Measurements from ENCODE around the gene RTN3.
"Not testable (repeated sequence)": the region's sequence is repeated elsewhere in the genome, so short reads cannot be mapped to it uniquely, and the experiment has no call there.

RTN3 gene, protein sequence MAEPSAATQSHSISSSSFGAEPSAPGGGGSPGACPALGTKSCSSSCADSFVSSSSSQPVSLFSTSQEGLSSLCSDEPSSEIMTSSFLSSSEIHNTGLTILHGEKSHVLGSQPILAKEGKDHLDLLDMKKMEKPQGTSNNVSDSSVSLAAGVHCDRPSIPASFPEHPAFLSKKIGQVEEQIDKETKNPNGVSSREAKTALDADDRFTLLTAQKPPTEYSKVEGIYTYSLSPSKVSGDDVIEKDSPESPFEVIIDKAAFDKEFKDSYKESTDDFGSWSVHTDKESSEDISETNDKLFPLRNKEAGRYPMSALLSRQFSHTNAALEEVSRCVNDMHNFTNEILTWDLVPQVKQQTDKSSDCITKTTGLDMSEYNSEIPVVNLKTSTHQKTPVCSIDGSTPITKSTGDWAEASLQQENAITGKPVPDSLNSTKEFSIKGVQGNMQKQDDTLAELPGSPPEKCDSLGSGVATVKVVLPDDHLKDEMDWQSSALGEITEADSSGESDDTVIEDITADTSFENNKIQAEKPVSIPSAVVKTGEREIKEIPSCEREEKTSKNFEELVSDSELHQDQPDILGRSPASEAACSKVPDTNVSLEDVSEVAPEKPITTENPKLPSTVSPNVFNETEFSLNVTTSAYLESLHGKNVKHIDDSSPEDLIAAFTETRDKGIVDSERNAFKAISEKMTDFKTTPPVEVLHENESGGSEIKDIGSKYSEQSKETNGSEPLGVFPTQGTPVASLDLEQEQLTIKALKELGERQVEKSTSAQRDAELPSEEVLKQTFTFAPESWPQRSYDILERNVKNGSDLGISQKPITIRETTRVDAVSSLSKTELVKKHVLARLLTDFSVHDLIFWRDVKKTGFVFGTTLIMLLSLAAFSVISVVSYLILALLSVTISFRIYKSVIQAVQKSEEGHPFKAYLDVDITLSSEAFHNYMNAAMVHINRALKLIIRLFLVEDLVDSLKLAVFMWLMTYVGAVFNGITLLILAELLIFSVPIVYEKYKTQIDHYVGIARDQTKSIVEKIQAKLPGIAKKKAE

DNA sequence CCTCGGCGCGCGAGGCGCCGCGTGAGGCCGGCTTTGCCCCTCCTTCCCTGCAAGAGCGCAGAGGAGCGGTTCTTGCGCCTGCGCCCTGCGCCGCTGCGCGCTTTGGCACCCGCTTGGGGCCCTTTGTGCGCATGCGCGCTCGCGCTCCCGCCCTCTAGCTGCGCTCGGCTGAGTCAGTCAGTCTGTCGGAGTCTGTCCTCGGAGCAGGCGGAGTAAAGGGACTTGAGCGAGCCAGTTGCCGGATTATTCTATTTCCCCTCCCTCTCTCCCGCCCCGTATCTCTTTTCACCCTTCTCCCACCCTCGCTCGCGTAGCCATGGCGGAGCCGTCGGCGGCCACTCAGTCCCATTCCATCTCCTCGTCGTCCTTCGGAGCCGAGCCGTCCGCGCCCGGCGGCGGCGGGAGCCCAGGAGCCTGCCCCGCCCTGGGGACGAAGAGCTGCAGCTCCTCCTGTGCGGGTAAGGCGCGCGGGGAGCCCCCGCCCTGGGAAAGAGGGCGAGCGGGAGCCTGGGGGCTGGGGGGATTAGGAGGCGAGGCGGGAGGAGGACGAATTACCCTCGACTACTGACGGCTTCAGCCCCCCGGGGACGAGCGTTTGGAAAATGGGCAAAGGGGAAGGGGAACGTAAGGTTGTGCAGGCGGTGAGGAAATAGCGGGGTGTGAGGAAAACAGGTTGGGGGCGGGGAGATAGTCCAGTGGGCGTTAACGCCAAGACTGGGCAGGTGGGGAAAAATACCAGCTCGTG is at the start of gene RTN3:
TSS of gene RTN3 (plus strand) at position 180 of the 745 bp plus-strand sequence. CDS start at position 317, 137 bp downstream.
- in situ Hi-C loops (cut with MboI; ENCODE audit: low sequenced_read_pairs): no loop called here

DNA sequence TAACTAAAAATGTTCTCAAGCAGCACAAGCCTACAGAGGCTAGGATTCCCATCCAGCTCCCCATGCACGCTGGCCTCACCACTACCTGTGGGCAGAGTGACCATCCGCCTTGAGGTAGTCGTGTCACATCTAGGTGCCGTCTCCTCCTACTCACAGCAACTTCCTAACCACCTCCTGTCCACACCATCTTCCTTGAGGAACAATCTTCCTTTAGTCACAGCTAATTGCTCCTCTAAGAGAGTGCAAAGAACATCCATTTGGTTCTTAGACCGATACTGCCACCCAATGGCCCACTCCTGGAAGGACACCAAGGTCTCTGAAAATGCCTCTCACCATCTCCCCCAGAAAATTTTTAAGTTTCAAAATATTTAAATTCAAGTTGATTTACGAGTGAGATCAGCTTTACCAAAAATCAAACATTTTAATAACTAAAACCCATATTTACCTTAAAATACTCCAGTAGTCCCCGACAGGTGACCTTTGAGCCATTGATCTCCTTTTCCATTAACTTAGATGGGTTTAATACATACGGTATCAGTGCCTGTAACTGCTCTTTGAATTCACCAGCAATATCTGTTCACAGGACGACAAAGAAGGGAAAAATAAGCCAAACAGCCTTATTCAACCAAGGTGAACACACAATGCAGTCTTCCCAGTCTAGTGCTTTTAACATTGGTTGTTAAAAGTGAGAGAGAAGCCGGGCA is 45.4 kb upstream of the RTN3 start:
- in situ Hi-C loops (cut with MboI; ENCODE audit: low sequenced_read_pairs): no loop called here

DNA sequence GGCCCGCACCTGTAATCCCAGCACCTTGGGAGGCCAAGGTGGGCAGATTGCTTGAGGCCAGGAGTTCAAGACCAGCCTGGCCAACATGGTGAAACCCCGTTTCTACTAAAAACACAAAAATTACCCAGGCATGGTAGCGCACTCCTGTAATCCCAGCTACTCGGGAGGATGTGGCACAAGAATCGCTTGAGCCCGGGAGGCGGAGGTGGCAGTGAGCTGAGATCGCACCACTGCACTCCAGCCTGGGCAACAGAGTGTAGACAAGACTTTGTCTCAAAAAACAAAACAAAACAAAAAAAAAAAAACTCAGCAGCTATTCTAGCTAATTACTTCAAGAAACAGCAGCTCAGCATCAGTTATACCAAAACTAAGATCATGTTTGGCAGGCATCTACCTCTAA is 42.9 kb upstream of the RTN3 start:
- in situ Hi-C loops (cut with MboI; ENCODE audit: low sequenced_read_pairs): not testable (repeated sequence)

DNA sequence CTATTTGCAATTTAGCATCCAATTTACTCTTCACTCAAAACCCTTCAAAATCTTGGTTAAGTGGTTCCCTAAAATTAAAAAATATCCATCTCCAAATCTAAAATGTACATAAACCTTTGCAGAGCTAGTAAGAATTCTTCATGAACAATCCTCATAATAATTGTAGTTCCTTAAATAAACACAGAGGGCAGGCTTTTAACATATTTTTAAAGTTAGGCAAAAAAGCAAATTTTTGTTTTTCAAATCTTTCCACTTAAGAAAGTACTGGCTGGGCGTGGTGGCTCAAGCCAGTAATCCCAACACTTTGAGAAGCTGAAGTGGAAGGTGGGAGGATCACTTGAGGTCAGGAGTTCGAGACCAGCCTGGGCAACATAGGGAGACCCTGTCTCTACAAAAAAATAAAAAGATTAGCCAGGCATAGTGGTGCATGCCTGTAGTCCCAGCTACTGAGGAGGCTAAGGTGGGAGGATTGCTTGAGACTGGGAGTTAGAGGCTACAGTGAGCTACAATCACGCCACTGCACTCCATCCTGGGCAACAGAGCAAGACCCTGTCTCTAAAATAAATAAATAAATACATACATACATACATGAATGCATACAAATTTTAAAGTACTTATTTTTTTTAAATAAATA is 42.0 kb upstream of the RTN3 start:
- in situ Hi-C loops (cut with MboI; ENCODE audit: low sequenced_read_pairs): no loop called here

DNA sequence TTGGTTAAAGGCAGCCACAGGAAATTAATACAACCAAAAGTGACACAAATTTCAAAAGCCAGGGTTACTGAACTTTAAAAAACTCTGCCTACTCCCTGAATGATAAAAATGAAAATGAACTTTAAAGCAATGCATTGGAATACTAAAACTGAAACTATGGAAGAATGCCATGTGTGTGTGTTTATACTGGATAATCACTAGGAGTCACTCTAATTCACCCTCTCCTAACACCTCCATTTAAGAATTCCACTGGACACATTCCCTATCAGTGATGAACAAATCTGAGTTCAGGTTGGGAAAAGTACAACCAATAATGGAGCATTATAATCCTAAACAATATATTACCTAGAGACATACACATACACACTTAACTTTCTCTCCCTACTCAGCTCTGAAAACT is 39.6 kb upstream of the RTN3 start:
- in situ Hi-C loops (cut with MboI; ENCODE audit: low sequenced_read_pairs): no loop called here

DNA sequence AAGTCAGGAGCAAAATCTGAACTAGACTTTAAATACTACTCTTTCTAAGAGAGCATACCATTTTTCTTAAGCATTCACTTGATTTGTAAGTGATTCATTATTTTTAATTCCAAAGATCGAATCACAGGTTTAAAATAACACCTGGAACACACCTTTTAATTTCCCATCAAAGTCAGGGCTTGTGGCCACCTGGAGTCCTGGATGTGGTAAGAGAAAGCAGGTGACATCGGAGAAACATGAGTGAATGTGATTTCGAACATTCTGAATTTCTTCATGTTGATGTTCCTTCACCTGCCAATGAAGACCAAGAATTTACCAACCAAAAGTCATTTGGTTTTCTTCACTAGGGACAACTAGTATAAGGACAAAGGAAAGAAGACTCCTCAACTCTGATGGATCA is 38.1 kb upstream of the RTN3 start:
- in situ Hi-C loops (cut with MboI; ENCODE audit: low sequenced_read_pairs): no loop called here

DNA sequence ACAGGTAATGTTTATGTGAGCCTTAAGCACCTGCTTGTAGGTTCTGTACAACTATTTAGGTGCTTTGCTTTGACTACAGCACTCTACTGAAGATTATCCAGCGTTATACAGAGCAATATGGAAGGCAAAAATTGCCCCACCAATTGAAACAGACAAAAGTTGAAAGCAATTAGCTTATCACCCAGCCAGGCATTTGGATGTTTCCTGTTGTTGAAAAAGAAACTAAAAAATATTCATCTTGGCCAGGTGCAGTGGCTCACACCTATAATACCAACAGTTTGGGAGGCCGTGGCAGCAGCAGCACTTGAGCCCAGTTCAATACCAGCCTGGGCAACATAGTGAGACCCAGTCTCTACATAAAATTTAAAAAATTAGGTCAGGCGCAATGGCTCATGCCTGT is 28.6 kb upstream of the RTN3 start:
- in situ Hi-C loops (cut with MboI; ENCODE audit: low sequenced_read_pairs): no loop called here

DNA sequence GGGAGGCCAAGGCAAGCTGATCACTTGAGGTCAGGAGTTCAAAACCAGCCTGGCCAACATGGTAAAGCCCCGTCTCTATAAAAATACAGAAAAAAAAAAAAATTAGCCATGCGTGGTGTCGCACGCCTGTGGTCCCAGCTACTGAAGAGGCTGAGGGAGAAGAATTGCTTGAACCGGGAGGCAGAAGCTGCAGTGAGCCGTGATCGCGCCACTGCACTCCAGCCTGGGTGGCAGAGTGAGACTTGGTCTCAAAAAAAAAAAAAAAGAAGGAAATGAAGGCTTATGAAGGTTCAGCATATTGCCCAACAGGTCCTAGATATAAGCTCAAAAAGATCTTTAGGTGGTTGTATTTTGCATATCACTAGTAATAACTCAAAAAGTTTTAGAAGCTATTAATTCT is 20.3 kb upstream of the RTN3 start:
- in situ Hi-C loops (cut with MboI; ENCODE audit: low sequenced_read_pairs): no loop called here

DNA sequence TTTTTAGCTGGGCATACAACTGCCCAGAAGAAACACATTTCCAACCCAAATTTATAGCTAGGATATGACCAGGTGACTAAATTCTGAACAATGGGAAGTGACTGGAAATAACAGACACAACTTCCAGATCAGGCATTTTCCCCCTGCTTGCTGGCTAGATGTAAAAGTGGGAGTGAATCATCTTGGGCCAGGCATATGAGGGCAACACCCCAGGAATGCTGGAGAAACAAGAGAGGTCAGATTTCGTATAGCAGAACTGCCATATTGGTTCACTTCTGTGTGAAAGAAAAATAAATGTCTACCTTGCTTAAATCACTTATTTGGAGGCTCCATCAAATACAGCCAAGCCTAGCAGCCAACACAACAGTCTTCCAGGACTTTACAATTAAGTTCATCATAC is 17.5 kb upstream of the RTN3 start:
- in situ Hi-C loops (cut with MboI; ENCODE audit: low sequenced_read_pairs): no loop called here

DNA sequence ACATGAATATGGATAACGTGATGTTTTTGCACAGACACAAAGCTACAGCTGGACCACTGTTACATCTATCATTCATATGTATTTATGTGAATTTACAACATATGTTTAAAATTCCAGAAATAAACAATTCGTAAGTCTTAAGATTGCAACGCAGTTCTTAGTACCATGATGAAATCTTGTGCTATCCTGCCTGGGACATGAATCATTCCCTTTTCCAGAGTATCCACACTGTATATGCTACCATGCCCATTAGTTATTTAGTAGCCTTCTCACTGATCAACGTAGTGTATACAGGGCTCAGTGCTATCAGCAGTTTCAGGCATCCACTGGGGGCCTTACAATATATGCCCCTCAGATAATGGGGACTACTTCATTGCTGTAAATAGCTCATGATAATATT is 14.4 kb upstream of the RTN3 start:
- in situ Hi-C loops (cut with MboI; ENCODE audit: low sequenced_read_pairs): no loop called here

DNA sequence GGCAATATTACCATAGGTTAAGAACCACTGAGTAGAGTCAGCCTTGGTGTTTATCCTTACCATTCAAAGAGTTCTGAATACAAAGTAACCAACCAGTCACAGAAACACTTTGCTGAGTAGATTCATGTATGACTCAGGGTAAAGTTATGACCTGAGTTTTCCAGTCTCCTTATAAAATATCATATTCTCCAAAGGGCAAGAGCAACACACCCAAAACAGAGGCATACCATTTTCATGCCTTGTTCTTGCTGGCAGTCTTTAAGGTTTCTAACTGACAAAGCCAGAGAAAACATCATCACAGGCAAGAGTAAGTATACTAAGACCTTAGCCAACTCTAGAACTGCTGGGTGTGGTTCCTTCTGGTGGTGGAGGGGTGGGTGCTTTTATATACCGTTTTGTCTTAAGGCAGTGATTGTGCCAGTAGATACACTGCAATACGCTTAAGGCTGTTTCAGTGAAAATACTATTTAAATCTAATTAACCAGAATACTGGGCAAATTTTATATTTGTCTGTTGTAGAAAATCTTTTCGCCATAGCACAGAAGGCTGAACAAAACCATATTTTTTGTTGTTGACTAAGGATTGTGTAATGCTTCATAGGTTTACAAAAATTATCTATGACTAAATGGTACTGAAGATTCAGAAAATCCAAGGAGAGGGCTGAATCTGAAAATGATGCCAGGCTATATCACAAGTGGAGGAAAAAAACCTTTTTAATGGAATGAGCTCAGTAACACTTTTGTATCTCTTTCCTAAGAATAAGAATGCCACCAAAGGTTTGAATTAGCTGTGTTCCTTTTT is 13.1 kb upstream of the RTN3 start:
- in situ Hi-C loops (cut with MboI; ENCODE audit: low sequenced_read_pairs): no loop called here

DNA sequence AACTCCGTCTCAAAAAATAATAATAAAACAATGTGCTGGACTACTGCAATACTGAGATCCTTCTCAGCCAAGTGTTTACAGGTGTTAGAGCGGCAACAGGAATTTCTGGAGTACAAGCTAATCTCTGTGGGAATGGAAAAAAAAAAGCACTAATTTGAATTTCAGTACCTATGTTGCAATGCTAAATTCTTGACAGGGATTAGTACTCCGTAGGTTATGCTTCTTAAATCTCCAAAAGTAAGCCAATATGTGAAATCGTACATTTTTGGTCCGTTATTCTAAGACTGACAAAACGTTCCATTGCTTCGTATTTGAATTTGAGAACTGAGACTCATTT is 11.2 kb upstream of the RTN3 start:
- in situ Hi-C loops (cut with MboI; ENCODE audit: low sequenced_read_pairs): no loop called here

DNA sequence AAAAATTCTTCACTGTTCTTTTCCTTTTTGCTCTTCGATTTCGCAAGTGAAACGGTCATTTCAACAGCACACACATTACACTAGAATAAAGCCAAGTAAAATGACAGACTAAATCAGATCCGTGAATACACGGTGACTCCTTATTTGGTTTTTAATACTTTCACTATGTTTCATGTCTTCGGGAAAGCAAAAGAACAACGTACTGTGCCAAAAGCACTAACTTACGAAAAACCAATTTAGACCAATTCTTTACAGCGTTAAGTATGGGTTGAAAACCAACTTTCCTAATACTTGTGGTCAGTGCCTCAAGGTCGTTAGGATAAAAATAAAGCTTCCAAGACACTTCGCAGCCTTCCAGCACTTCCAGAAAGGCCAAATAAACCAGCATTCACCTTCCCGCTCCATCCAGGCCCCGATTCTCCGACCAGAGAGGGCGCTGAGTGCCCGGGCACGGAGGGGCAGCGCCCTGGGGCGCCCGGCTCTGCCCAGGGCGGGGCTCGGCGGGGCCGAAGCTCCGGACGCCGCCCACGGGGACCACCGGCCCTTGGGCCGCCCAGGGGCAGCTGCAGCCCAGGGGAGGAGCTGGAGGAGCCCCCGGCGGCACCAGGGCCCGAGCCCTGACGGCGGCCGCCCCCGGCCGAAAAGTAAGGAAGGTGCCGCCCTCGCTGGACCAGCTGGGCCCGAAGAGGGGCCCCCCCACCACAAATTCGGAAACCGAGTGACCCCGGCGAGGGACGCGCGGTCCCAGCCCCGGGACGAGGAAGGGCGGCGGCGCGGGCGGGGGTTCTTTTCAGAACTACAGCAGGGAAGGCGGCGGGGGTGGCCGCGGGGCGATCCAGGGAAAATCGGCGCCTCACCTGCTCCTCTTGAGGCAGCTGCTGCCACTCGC is 10.6 kb upstream of the RTN3 start:
- in situ Hi-C loops (cut with MboI; ENCODE audit: low sequenced_read_pairs): no loop called here

DNA sequence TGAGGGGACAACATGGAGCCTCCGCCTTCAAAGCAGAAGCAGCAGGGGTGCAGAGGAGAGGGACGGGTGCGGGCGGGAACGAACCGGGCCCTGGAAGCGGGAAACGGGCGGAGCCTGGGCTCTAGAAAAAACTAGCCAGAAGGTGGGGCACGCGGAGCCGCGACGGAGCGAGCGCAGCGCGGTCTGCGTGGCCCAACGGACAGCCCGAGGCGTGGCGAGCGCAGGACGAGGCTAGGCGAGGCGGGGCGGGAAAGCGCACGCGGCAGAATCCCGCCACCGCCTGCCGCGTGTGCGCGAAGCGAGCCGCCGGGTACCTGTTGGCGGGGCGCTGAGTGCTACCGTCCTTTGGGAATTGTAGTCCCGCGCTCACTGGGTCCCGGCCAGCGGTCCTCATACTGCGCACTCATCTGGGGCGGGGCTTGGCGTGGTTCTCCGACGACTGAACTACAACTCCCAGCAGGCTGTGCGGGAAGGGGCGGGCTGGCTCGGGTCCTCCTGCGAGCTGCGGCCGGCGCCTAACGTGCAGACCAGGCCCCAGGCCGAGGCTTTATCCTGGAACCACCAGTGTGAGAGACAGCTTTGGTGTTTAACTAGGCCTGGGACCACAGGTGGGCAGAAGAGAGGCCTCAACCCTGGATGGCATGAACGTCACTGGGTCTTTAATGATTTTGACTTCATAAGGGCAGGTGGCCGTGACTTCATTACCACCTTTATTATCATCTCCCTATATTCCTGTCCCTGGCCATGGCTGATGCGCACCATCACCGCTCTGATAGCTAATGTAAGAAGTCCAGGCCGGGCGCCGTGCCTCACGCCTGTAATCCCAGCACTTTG is 9.8 kb upstream of the RTN3 start, which contains the start of gene ATL3:
TSS of gene ATL3 (minus strand) at position 55 of the 834 bp plus-strand sequence. CDS start at position 14, 41 bp downstream.
- in situ Hi-C loops (cut with MboI; ENCODE audit: low sequenced_read_pairs): no loop called here

DNA sequence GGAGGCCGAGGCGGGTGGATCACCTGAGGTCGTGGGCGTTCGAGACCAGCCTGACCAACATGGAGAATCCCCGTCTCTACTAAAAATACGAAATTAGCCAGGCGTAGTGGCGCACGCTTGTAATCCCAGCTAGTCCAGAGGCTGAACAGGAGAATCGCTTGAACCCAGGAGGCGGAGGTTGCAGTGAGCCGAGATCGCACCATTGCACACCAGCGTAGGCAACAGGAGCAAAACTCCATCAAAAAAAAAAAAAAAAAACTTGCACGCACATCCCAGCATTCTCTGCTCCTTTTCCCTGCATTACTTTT is 9.2 kb upstream of the RTN3 start:
- in situ Hi-C loops (cut with MboI; ENCODE audit: low sequenced_read_pairs): no loop called here

DNA sequence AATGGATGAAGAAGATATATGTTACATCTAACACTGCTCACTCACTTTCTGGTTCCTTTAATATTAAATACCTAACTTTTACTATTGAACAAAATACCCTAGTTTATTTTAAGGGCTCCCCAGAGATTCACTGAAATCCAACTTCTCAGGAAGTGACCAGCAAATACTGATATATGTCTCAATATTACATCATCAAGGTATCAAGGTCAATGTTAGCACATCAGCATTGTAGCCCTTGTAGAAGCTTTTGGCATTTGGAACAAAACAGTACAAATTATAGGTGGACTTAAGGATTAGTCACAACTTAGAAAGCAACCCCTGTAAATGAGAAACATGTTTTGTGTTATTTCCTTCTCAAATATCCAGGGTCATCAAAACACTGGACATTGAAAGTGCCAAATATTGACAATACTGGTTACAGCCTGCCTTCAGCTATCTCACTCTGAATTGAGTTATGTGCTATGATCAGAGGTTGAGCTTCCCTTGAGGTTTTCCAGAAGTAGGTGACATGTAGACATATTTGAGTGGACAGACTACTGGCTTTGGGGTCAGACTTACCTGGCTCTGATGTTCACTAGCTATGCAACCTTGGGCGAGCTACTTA is 8.3 kb upstream of the RTN3 start:
- in situ Hi-C loops (cut with MboI; ENCODE audit: low sequenced_read_pairs): no loop called here

DNA sequence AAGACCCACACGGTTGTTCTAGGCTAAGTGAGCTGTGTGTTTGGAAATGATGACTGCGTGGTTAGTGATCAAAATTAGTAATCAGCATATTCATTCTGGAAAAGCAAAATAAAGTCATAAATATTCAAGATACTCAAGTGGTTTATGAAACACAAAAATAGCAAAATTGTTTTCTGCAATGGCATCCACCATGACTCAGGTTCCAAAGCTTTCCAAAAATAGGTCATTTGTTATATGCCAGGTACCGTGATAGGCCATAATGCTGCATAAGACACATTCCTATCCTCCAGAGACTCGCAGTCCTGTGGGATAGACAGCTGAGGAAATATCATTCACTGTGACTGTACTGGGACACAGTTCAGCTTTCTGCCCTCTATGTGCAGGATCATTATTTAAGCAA is 7.7 kb upstream of the RTN3 start:
- in situ Hi-C loops (cut with MboI; ENCODE audit: low sequenced_read_pairs): no loop called here

Measured in hTERT RPE-1 (cell line).